Adrenal gland (tissue), 12 donors: ENCODE measurements around the gene HNRNPUL1. TPM values are rescaled to one million over a fixed set of nuclear protein-coding genes. Genes with fewer than 3 reads are reported as not detected.
A peak's percentile ranks its signal among the peaks of the same experiment; 100 is the strongest.
"Not testable (repeated sequence)": the region's sequence is repeated elsewhere in the genome, so short reads cannot be mapped to it uniquely, and the experiment has no call there.

Experiments
- DNase-seq, 7 donors: peaks; one replicate each; pipeline ENCODE4 v3.0.0-alpha.2; 2019 to 2020
- H3K27ac ChIP-seq, 5 donors: fragments of 200-600 bp; sonication (generic) in 4 of 5; 1 replicate in 3 of 5; 2 replicates in 2 of 5; pipeline versions ENCODE4 v1.5.1 to v1.8.0; 2016 to 2020; ENCODE audit warnings: mild to moderate bottlenecking in 1 of 5
- H3K27me3 ChIP-seq: fragments of 200-600 bp; 2 replicates; pipeline ENCODE4 v1.8.0; 2021
- H3K36me3 ChIP-seq, 2 donors: fragments of 200-600 bp; replicated peaks in 1 of 2; 1 replicate in 1 of 2; 2 replicates in 1 of 2; pipeline versions ENCODE4 v1.5.1 to v1.8.0; 2018 to 2022
- H3K4me1 ChIP-seq, 2 donors: fragments of 200-600 bp; replicated peaks in 1 of 2; 1 replicate in 1 of 2; 2 replicates in 1 of 2; pipeline versions ENCODE4 v1.5.1 to v1.8.0; 2018 to 2021
- H3K4me3 ChIP-seq, 4 donors: fragments of 200-600 bp; sonication (generic) in 3 of 4; one replicate each; pipeline ENCODE4 v1.5.1; 2016 to 2018
- H3K9me3 ChIP-seq, 3 donors: fragments of 200-600 bp; sonication (generic) in 1 of 3; replicated peaks in 1 of 3; 1 replicate in 2 of 3; 2 replicates in 1 of 3; pipeline versions ENCODE4 v1.5.1 to v1.8.0; 2016 to 2021
- POLR2A ChIP-seq, 2 donors: fragments of 450-650 bp; IDR thresholded peaks; one replicate each; pipeline ENCODE4 v1.6.1; 2017; ENCODE audit warnings: antibody characterized with exemption in 2 of 2, mild to moderate bottlenecking in 2 of 2, moderate library complexity in 1 of 2
- WGBS, 4 donors: extraction: QIAGEN DNeasy Blood & Tissue Kit in 2 of 4; methylation state at CpG; one replicate each; pipeline versions ENCODE4 v1.1.5 to v1.1.7; 2013 to 2017; 5-methylcytosine and 5-hydroxymethylcytosine counted together
- intact Hi-C, 2 donors: fragments of 100-400 bp; cut with DNase I; formaldehyde crosslinking; loops; one replicate each; pipeline versions ENCODE4 v1.14.1 to v1.15.0; 2022 to 2023
- polyA plus RNA-seq, 3 donors: library from polyadenylated mRNA; stranded (reverse); fragments of 200-250 nt in 2 of 3; fragments of 350-450 nt in 1 of 3; fragmentation: Illumina TruSeq in 1 of 3; extraction: RNeasy Lipid Tissue Mini Kit (QIAGEN cat#74804) in 1 of 3; gene quantifications; one replicate each; pipeline ENCODE4 v1.2.3, GENCODE V29; 2013 to 2014
- total RNA-seq, 9 donors: library from RNA; depleted of rRNA in 4 of 9; stranded (reverse); fragments of >200 nt in 4 of 9; fragments of 120-200 nt in 1 of 9; fragmentation: NEBNext Ultra II Directional in 1 of 9; extraction: Animal tissue kit (Norgen Biotek cat#: 25700) in 1 of 9; gene quantifications; one replicate each; pipeline versions ENCODE4 v1.1.0 to v1.2.4, GENCODE V29; 2013 to 2023
- TF ChIP-seq, protein P1 (sequence below), 6 experiments: fragments of 450-650 bp in 4 of 6; fragments of 200-600 bp in 2 of 6; sonication (generic) in 1 of 6; IDR thresholded peaks; 1 replicate in 5 of 6; 2 replicates in 1 of 6; pipeline versions ENCODE4 v1.5.1 to v1.8.0; 2016 to 2021; ENCODE audit warnings: antibody characterized with exemption in 6 of 6, mild to moderate bottlenecking in 2 of 6, moderate library complexity in 1 of 6
- donor health status: healthy with polysubstance abuse.
- donor health status: Bipolar disorder and iron deficiency.
- donor health status: DM: yes; HTN: yes; CAD: no.
- donor health status: DM: no; HTN: no; CAD: no.
- donor health status: DM: no; HTN: no; CAD: no.
- donor health status: DM: yes; HTN: yes; CAD: no.

HNRNPUL1 gene
- total and polyA plus RNA-seq, 12 donors, result 55.8 to 175 (median 142) TPM

DNA sequence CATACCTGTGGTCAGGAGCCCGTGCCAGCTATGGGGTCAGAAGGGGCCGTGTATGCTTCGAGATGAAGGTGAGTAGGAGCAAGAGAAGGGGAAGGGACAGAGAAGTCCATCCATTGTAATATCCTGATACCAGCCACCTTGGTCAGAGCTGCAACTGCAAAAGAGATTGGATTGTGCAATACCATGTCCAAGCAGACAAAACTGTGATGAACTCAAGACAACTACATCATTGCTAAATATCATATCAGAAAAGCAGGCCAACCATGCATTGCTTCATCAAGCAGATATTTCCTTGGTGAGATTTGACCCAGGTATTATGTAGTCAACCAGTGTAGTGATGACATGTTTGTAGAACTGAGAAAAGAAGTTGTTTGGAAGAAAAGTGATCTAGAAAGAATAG is 12.1 kb downstream of the HNRNPUL1 start:
- WGBS, 4 donors, result 69 to 80% (median 74%) methylated on average over 3 of the region's 3 CpGs
- peak in 1 of 7 donors; percentile 15 for DNase-seq
- no peaks in the 10 kb centered on the region for H3K27me3 ChIP-seq
- no peak for TF ChIP-seq POLR2A (IDR thresholded peaks at IDR 0.05)
- TF ChIP-seq, protein P1, sequence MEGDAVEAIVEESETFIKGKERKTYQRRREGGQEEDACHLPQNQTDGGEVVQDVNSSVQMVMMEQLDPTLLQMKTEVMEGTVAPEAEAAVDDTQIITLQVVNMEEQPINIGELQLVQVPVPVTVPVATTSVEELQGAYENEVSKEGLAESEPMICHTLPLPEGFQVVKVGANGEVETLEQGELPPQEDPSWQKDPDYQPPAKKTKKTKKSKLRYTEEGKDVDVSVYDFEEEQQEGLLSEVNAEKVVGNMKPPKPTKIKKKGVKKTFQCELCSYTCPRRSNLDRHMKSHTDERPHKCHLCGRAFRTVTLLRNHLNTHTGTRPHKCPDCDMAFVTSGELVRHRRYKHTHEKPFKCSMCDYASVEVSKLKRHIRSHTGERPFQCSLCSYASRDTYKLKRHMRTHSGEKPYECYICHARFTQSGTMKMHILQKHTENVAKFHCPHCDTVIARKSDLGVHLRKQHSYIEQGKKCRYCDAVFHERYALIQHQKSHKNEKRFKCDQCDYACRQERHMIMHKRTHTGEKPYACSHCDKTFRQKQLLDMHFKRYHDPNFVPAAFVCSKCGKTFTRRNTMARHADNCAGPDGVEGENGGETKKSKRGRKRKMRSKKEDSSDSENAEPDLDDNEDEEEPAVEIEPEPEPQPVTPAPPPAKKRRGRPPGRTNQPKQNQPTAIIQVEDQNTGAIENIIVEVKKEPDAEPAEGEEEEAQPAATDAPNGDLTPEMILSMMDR (IDR thresholded peaks at IDR 0.05), result no peak
- H3K4me1 ChIP-seq, result no peaks in the 10 kb centered on the region
- peaks cover 0 to 100% of the 10 kb centered on the region in 2 donors for H3K36me3 ChIP-seq
- no peaks in the 10 kb centered on the region for H3K9me3 ChIP-seq
- no peak overlapping the region for H3K4me3 ChIP-seq
- intact Hi-C loops, result no loop called here
- H3K27ac ChIP-seq, result no peak overlapping the region

DNA sequence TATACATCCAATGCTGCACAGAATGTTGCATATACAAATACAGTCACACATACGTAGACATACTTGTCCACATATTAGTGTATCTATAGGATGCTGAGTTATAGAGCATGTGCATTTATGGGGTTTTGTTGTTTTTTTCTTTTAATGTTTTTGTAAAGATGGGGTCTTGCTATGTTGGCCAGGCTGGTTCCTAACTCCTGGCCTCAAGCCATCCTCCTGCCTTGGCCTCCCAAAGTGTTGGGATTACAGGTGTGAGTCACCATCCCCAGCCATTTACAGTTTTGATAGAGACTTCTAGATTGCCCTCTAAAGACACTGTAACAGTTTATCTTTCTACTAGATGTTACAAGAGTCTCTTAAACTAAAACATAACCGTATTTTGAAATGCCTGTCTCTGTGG is 14.3 kb downstream of the HNRNPUL1 start:
- Histone ChIP-seq H3K36me3 (peaks cover 0 to 97% of the 10 kb centered on the region in 2 donors), H3K27ac (no peak overlapping the region), H3K4me1 (no peaks in the 10 kb centered on the region), H3K9me3 (no peaks in the 10 kb centered on the region), H3K27me3 (no peaks in the 10 kb centered on the region), H3K4me3 (no peak overlapping the region)
- intact Hi-C loops, result no loop called here
- DNase-seq, result no peak
- WGBS, 4 donors, result 88 to 95% (median 91%) methylated on average over 2 of the region's 2 CpGs
- TF ChIP-seq, protein P1 (IDR thresholded peaks at IDR 0.05), result no peak
- no peak for TF ChIP-seq POLR2A (IDR thresholded peaks at IDR 0.05)

DNA sequence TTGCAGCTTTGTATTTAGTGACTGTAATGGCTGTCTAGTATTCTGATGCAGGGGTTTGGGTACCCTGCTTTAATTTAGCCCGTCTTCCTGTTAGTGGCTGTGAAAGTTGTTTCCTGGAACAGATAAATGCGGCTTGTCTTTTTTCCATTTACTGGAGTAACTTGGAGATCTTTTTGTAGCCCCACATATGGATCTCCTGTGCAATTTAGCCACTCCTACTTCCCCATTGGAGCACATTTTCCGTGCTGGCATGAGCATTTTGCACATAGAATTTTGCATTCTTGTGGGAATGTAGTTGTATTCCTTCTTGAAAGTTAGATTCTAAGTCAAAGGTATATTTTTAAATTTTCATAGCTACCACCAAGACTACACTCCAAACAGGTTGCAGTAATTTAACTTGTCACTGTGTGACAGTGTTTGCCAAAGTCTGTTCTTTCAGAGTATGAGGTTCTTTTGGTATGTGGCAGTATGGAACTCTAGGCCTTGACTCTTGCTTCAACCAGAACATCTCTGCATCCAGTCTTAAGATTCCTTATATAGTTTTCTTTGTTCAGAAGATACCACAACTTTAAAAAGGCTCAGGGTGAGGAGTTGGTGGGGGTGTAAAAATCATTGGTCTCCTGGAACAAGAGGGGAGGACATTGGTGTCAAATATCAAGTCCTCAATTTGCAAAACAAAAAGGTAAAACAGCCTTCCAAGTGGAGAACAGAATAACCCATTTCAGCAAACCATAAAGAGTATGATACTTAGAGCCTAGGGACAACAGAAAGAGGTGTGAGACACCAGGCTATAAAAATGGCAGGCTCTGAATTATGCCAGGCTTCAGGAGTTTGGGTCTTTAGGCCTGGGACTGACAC is 24.7 kb downstream of the HNRNPUL1 start:
- no peaks in the 10 kb centered on the region for H3K27me3 ChIP-seq
- H3K36me3 ChIP-seq, result peaks cover 0 to 97% of the 10 kb centered on the region in 2 donors
- 79 to 88% (median 85%) methylated on average over 3 of the region's 3 CpGs for WGBS, 4 donors
- H3K9me3 ChIP-seq, result no peaks in the 10 kb centered on the region
- H3K4me1 ChIP-seq, result no peaks in the 10 kb centered on the region
- no peak for TF ChIP-seq POLR2A (IDR thresholded peaks at IDR 0.05)
- TF ChIP-seq, protein P1 (IDR thresholded peaks at IDR 0.05), result no peak
- DNase-seq, result no peak
- H3K4me3 ChIP-seq, result no peak overlapping the region
- intact Hi-C loops, result no loop called here
- H3K27ac ChIP-seq, result no peak overlapping the region

DNA sequence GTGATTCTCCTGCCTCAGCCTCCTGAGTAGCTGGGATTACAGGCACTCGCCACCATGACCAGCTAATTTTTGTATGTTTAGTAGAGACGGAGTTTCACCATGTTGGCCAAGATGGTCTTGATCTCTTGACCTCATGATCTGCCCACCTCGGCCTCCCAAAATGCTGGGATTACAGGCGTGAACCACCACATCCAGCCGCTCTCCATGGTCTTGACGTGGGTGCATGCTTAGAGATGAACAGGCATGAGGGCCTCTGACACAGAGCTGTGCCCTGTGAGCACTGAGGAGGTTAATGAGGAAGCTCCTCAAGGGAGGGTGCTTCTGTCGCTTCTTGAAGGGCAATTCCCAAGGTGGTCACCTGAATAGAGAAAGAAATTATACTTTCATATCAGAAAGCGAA is 25.6 kb downstream of the HNRNPUL1 start:
- H3K36me3 ChIP-seq, result peaks cover 0 to 97% of the 10 kb centered on the region in 2 donors
- H3K27ac ChIP-seq, H3K9me3 ChIP-seq, H3K4me3 ChIP-seq, intact Hi-C loops, H3K27me3 ChIP-seq, DNase-seq, H3K4me1 ChIP-seq: not testable (repeated sequence)
- 92 to 95% (median 93%) methylated on average over 8 of the region's 8 CpGs for WGBS, 4 donors

DNA sequence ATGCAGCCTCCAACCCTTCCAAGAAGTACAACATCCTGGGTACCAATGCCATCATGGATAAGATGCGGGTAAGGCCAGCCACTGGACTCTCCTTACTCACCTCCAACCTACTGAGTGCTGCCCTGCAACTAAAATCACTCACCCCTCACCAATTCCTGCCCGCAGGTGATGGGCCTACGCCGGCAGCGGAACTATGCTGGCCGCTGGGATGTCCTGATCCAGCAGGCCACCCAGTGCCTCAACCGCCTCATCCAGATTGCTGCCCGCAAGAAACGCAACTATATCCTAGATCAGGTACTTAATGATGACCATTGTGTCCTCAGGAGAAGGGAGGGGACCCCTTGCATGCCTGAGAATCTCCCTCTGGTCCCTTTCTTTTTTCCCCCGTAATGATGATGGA is 30.2 kb downstream of the HNRNPUL1 start:
- no peak for TF ChIP-seq POLR2A (IDR thresholded peaks at IDR 0.05)
- TF ChIP-seq, protein P1 (IDR thresholded peaks at IDR 0.05), result no peak
- 89 to 98% (median 96%) methylated on average over 3 to 10 of the region's 10 CpGs for WGBS, 4 donors
- DNase-seq, result no peak

More for the DNA sequence above, 30.2 kb downstream of the HNRNPUL1 start:
- H3K4me1 ChIP-seq, result peaks cover 23 to 33% of the 10 kb centered on the region in 2 donors
- H3K27me3 ChIP-seq, result no peaks in the 10 kb centered on the region
- H3K9me3 ChIP-seq, result no peaks in the 10 kb centered on the region
- H3K36me3 ChIP-seq, result peaks cover 0 to 79% of the 10 kb centered on the region in 2 donors
- no peak overlapping the region for H3K4me3 ChIP-seq
- intact Hi-C loops, result no loop called here
- H3K27ac ChIP-seq, result no peak overlapping the region
